Mucosa of gallbladder (tissue), 1 donor: ENCODE results near the gene MIS12. TPM values are rescaled to one million over a fixed set of nuclear protein-coding genes. Genes with fewer than 3 reads are reported as not detected.

Experiments
- DNase-seq: peaks from one replicate; pipeline ENCODE4 v3.0.0-alpha.2; 2020; ENCODE audit warnings: low spot score
- total RNA-seq: library from RNA; stranded (reverse); gene quantifications from one replicate; pipeline ENCODE4 v1.2.1, GENCODE V29; 2021
- donor health status: DM: no; HTN: no; CAD: no.

The MIS12 gene, protein sequence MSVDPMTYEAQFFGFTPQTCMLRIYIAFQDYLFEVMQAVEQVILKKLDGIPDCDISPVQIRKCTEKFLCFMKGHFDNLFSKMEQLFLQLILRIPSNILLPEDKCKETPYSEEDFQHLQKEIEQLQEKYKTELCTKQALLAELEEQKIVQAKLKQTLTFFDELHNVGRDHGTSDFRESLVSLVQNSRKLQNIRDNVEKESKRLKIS
- total RNA-seq = 15.3 TPM

DNA sequence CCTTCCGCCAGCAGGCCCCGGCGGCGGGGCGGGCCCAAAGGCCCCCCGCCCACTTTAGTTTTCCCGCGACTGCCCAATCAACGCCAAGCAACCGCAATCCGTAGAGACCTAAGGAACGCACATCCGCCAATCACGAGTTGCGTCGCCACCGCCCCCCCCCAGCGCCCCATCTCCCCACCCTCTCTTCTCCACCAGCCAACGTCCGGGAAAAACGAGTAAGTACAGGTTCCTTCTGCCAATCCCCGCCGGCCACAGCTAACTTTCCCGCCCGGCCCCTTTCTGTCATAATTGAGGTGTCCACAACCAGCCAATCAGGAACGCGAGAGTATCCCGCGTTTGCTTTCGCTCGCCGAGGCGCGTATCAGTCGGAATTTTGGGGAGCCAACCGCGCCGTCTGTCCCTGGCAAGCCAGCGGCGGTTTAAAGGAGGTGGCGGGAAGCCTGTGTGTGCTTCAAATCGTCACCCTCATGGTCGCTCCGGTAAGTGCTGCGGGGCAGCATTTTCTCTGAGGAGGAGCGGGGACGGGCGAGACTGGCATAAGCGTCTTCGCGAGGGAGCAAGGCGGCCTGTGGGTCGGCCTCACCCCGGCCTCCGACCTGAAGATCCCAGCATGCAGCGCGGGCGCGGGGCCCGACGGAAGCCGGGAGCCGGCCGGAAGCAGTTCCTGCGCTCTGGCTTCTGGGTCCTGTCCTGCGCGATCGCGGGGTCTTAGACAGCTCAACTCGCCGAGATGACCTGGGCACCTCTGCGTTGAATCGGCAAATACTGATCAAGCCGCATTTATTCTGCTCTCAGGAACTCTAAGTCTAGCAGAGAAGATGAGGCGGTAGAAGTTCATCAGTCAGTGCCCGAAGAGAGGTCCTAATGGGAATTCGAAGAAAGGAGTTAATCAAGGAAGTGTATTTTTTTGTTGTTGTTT, at the start of gene MIS12:
Gene MIS12, plus strand, starts transcription at position 361 of the 919 bp plus-strand sequence. CDS start 2,297 bp downstream, outside the sequence.
- DNase-seq = peak; percentile 99

DNA sequence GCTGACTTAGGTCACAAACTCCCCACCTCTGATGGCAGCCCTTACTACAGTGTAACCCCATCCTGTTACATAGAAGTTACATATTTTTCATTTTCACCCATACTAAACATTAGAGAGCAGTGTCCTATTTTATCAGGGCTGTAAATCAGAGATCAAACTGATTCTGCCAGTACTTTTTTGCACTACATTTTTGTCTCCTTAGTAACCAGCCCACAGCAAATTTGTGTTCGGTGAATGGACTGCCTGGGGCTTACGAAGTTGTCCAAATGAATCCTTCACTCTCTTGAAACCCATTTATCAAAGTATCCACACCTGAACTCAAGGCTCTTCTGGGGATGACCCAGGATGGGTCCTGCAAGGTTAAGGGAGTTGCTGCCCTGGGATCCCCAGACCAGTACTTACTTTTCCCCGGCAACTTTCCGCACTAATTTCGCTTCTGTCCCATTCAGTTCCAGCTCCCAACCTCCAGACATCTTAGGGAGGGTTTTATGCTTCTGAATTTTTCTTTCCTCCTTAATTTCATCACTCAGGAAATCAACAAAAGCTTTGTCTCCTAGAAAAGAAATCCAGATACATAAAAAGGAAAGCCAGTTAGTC, 48.5 kb upstream of the MIS12 start:
- no peak for DNase-seq

- peak; percentile 96 for DNase-seq
Observed at GRCh38 chr17:5438716-5439445, 47.5 kb upstream of the MIS12 start, which contains the start of gene C1QBP. Gene C1QBP, minus strand, starts transcription at chr17:5439155. Its CDS starts 82 bp downstream, at chr17:5439073.

DNA sequence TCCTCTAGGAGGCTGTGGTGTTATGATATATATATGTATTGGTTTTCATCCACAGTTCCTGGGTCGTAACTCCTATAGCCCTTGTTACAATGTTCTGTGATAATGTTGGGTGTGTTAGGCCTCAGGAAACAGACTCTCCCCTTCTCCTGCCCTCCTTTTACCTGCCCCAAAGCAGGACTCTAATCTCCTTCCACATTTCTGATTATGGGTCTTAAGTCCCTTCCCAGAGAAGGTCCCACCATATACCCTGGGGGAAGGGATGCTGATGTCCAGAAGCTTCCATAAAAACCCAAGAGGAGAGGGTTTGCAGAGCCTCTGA, 47.0 kb upstream of the MIS12 start:
- no peak for DNase-seq

GRCh38 chr17:5443728-5444127, 42.6 kb upstream of the MIS12 start:
- DNase-seq = no peak

DNA sequence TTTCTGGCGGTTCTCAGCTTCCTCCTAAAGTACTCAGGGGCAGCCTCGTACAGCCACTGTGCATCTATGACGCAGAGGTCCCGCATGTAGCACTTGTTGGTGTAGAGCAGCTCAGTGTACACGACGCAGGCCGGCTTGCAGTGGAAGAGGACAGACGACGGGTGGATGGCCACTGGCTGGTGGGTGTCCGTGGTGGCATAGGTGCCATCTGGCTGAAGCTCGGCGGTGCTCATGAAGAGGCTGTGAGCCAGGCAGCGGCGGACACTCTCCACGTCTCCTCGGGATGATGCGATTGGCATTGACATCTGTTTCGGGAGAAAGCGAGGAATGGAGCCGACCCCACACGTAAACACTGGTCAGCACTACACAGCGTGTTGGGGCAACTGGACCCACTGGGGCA, 42.2 kb upstream of the MIS12 start:
- no peak for DNase-seq

DNA sequence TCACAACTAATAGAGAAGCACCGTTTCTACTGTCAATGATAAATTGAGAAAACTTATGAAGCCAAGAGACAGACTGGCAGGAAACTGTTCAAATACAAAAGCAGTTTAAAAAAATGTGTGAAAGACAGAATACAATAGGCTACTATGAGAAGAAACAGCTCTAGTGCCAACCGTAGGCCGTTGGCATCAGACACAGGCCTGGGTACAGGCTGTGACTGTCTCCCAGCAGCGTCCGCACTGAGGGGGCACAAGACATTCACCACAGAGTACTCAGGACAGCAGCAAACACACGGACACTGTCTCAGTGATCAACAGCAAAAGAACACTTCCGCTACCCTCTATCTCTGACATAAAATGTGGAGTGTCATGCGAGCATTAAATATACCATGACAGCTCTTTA, 39.6 kb upstream of the MIS12 start:
- DNase-seq = no peak

- no peak for DNase-seq
Observed at GRCh38 chr17:5464717-5465507, 21.5 kb upstream of the MIS12 start.

DNA sequence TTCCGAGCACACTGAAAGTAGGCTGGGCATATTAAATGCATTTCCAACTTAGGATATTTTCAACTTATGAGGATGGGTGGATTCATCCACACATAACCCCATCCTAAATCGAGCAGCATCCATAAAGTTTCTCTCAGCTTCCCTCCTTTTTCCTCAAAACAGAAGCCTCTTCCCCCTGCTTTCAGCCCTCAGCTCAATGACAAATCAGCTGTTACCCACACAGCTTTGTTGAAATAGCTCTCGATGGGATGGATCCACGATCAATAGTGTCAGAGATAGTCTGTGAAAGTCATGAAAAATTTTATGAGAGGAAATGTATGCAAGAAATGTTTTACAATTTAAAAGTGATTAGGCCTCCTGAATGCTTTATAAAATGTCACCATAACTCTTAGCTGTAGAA, 20.1 kb upstream of the MIS12 start:
- no peak for DNase-seq

- DNase-seq = no peak
Observed at GRCh38 chr17:5467416-5467815, 18.9 kb upstream of the MIS12 start.

DNA sequence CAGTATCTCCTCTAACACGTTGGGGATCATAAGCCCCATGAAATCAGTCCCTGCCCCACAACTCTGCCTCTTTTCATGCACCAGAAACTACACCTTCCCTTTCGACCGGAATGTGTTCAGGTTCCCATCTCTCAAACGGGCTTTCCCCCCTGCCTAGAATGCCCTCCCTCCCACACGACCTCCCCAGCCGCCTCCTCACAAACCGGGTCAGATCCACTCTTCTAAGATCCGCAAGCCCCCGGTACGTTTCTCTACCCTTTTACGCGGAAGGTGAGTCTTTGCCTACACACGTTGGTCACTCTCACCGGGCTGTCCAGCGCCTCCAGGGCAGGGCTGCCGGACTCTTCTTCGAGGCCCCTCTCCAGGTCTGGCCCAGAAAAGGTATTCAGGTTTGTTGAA, 18.3 kb upstream of the MIS12 start:
- DNase-seq = no peak

DNA sequence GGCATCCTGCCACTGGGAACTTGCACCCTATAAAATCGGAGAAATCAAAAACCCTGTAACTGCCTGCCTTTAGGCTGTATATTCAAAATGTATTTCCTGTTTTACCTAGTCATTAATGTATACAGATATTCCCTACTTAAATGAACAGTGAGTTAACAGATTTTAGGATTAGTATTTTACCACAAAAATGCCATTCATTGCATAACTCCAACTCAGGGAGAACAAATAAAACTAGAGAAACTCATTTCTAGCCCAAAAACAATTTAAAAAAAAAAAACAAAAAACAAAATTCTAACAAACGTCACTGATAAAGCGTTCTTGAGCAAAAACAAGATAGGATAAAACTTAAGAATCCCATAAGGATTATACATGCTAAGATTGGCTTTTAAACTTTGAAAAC, 13.9 kb upstream of the MIS12 start:
- DNase-seq = no peak

DNA sequence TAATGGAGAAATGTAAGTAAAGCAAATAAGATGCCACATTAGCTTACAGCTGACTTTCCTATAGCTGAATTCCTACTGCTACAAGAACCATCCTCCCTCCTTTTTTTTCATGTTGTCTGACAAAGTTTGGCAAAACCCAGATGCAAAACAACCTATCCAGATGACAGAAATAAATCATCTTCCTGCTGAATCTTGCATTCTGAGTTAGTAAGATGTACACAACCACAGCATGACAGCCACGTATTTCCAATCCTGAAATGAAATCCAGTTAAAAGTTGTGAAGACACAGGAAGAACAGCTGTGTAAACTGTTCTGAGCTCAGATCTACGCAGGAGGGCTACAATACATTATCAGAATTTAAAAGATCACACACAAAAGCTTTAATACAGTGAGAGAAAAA, 12.5 kb upstream of the MIS12 start:
- no peak for DNase-seq

GRCh38 chr17:5478992-5479391, 7.4 kb upstream of the MIS12 start:
- no peak for DNase-seq

DNA sequence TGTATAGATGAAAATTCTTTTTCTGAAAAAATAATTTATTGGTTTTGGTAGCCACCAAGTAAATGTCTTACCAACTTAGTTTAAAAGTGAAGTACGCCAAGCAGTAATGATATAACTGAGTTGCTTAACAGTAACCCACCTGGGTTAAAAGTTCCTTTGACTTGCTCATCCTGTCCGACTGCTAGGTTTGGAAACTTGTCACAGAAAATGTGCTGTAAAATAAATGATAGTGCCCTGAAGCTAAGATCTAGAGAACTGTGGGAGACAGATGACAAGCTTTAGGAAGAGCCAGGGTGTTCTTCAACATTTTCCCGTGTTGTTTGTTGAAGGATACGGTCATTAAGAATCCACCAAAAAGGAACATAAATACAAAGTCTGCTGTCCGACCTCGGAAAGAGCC, 5.4 kb upstream of the MIS12 start:
- DNase-seq = no peak

GRCh38 chr17:5481451-5481850, 4.9 kb upstream of the MIS12 start:
- no peak for DNase-seq

DNA sequence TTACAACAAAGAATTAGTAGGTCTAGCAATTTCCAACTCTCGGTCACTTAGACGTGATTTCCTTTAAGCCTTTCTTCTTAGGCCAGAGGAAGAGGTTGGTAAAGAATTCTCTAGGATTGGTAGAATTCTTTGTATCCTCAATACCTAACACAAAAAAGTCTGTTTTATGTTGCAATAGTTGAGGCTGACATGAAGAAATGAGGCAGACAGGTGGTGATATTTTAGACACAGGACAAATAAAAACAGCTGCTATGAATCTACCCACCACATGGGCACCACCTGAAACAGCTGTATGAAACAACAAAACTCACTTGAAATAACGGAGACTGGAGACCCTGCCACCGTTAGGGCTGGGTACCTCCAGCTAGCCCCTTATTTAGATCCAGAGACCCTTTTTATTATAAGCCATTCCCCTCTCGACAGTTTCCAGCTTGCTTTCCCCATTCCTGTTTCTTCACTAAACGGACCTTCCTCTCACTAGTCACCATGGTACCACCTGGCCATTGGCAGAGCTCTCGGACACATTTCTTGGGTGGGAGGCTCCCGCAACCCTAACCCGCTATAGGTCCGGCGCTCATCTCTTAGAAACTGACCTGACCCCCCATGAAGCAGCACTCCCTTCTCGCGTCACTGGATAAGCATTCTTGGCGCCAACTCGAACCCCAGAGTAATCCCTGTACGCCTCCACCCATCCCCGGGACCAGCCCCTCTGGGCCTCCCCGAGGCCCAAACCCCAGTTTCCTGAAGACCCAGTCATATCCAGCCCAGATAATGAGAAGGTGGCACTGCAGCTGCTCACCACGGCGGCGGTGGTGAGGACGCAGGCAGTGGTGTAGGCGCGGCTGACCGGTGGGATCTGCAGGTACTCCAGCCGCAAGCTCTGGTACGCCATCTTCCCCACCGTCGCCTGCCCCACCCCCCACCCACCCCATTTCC, 828 bp upstream of the MIS12 start, which contains the start of gene DERL2:
Gene DERL2, minus strand, starts transcription at position 909 of the 936 bp plus-strand sequence. Its CDS starts 17 bp downstream, at position 892.
- no peak for DNase-seq

DNA sequence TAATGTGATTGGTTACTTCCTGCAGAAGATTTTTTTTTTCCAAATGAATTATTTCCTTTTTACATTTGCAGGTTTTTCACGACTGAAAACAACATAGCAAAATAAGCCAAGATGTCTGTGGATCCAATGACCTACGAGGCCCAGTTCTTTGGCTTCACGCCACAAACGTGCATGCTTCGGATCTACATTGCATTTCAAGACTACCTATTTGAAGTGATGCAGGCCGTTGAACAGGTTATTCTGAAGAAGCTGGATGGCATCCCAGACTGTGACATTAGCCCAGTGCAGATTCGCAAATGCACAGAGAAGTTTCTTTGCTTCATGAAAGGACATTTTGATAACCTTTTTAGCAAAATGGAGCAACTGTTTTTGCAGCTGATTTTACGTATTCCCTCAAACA, 2.4 kb downstream of the MIS12 start:
- no peak for DNase-seq

DNA sequence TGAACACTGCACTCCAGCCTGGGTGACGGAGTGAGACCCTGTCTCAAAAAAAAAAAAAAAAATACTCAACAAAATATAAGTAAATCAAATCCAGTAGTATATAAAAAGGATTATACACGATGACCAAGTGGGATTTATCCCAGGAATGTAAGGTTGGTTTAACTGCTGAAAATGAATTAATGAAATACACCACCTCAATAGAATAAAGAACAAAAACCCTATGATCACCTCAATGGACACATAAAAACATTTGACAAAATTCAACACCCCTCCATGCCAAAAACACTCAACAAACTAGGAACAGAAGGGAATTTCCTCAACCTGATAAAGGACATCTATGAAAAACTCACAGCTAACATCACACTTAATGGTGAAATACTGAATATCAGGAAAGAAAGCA, 6.6 kb downstream of the MIS12 start:
- DNase-seq = no peak
